IMR-90 (cell line): ENCODE results near the gene PRDM9. TPM values are rescaled to one million over a fixed set of nuclear protein-coding genes. Genes with fewer than 3 reads are reported as not detected.
"Not testable (repeated sequence)": the region's sequence is repeated elsewhere in the genome, so short reads cannot be mapped to it uniquely, and the experiment has no call there.

Experiments used
- ATAC-seq: fragments of 200-7000 bp; cut with Tn5 transposase; 2 replicates; pipeline ENCODE4 v1.9.1; 2020; ENCODE audit warnings: low read depth, mild to moderate bottlenecking, moderate library complexity
- BruUV-seq: library from RNA; stranded (reverse); fragments of 400-500 nt; replicated peaks from 2 replicates; lab custom pipeline; 2021; lab: Mats Ljungman, UMichigan
- CTCF ChIA-PET: fragments of 300-600 bp; formaldehyde crosslinking; extraction: SDS; loops from one replicate; lab custom pipeline; 2021; ENCODE audit warnings: antibody characterized with exemption; lab: Yijun Ruan, JAX
- POLR2A ChIA-PET: fragments of 300-600 bp; sonication (Branson Sonifier 250); formaldehyde crosslinking; loops from one replicate; lab custom pipeline; 2022; ENCODE audit warnings: antibody characterized with exemption; ENCODE audit not compliant: unreplicated experiment; lab: Charles Lee
- DNase-seq: peaks from one replicate; pipeline ENCODE4 v3.0.0; 2013
- H2AFZ ChIP-seq: replicated peaks from 2 replicates; pipeline ENCODE3; 2013; ENCODE audit warnings: low read length, mild to moderate bottlenecking; ENCODE audit not compliant: poor library complexity
- H2AK5ac ChIP-seq: 2 replicates; pipeline ENCODE4 v1.6.1; 2013; ENCODE audit warnings: low read depth, low read length, inconsistent platforms
- H2AK9ac ChIP-seq: replicated peaks from 2 replicates; pipeline ENCODE3; 2013; ENCODE audit warnings: mild to moderate bottlenecking, low read depth, low read length, moderate library complexity; ENCODE audit not compliant: poor library complexity
- H2BK120ac ChIP-seq: 2 replicates; pipeline ENCODE4 v1.6.1; 2013; ENCODE audit warnings: low read depth, low read length, inconsistent platforms
- H2BK15ac ChIP-seq: 3 replicates; pipeline ENCODE4 v1.6.1; 2013; ENCODE audit warnings: low read depth, low read length, inconsistent platforms
- H2BK20ac ChIP-seq: 2 replicates; pipeline ENCODE4 v1.6.1; 2013; ENCODE audit warnings: low read depth, mild to moderate bottlenecking, inconsistent platforms, low read length, moderate library complexity
- H2BK5ac ChIP-seq: 2 replicates; pipeline ENCODE4 v1.6.1; 2013; ENCODE audit warnings: mild to moderate bottlenecking, low read depth, low read length, inconsistent platforms; ENCODE audit not compliant: poor library complexity, severe bottlenecking
- H3K14ac ChIP-seq: replicated peaks from 2 replicates; pipeline ENCODE4 v1.6.1; 2013; ENCODE audit warnings: low read depth, low read length, inconsistent platforms
- H3K18ac ChIP-seq: 2 replicates; pipeline ENCODE4 v1.6.1; 2013; ENCODE audit warnings: low read depth, low read length, control low read depth
- H3K23ac ChIP-seq: 2 replicates; pipeline ENCODE4 v1.6.1; 2013; ENCODE audit warnings: low read depth, low read length, inconsistent platforms
- H3K27ac ChIP-seq: 2 replicates; pipeline ENCODE4 v1.5.1; 2013; ENCODE audit warnings: mild to moderate bottlenecking, control low read depth, low read length; ENCODE audit not compliant: insufficient read depth
- H3K27me3 ChIP-seq: 2 replicates; pipeline ENCODE4 v1.6.1; 2013; ENCODE audit warnings: low read length; ENCODE audit not compliant: control insufficient read depth, insufficient read depth
- H3K36me3 ChIP-seq: 2 replicates; pipeline ENCODE4 v1.6.1; 2013; ENCODE audit warnings: low read length, mixed read lengths; ENCODE audit not compliant: control insufficient read depth, insufficient read depth
- H3K4ac ChIP-seq: 2 replicates; pipeline ENCODE4 v1.6.1; 2013; ENCODE audit warnings: low read depth, low read length, inconsistent platforms
- H3K4me1 ChIP-seq: 2 replicates; pipeline ENCODE4 v1.6.1; 2013; ENCODE audit warnings: low read length, mixed read lengths; ENCODE audit not compliant: control insufficient read depth, insufficient read depth
- H3K4me2 ChIP-seq: 2 replicates; pipeline ENCODE4 v1.6.1; 2013; ENCODE audit warnings: low read depth, mild to moderate bottlenecking, control low read depth, low read length, moderate library complexity
- H3K4me3 ChIP-seq: 2 replicates; pipeline ENCODE4 v1.5.1; 2013; ENCODE audit warnings: low read depth, mild to moderate bottlenecking, control low read depth, low read length, moderate library complexity; ENCODE audit not compliant: insufficient read depth
- H3K56ac ChIP-seq: 2 replicates; pipeline ENCODE4 v1.6.1; 2013; ENCODE audit warnings: low read length, inconsistent platforms; ENCODE audit not compliant: insufficient read depth; ENCODE audit errors: extremely low read depth
- H3K79me1 ChIP-seq, 2 experiments: 2 replicates each; pipeline ENCODE4 v1.6.1; 2013; ENCODE audit warnings: low read length in 2 of 2, inconsistent platforms in 1 of 2, low read depth in 1 of 2
- H3K9ac ChIP-seq: 2 replicates; pipeline ENCODE4 v1.6.1; 2013; ENCODE audit warnings: low read depth, low read length, control low read depth
- H3K9me1 ChIP-seq: 2 replicates; pipeline ENCODE4 v1.6.1; 2013; ENCODE audit warnings: low read length, inconsistent platforms; ENCODE audit not compliant: insufficient read depth
- H3K9me3 ChIP-seq: 2 replicates; pipeline ENCODE4 v1.6.1; 2013; ENCODE audit warnings: low read length; ENCODE audit not compliant: control insufficient read depth, insufficient read depth
- H4K20me1 ChIP-seq: 2 replicates; pipeline ENCODE4 v1.6.1; 2013; ENCODE audit warnings: low read length, inconsistent platforms; ENCODE audit not compliant: insufficient read depth
- H4K5ac ChIP-seq: 2 replicates; pipeline ENCODE4 v1.6.1; 2013; ENCODE audit warnings: mild to moderate bottlenecking, low read depth, low read length, control low read depth
- H4K8ac ChIP-seq, 2 experiments: 2 replicates each; pipeline ENCODE4 v1.6.1; 2013; ENCODE audit warnings: low read depth in 2 of 2, low read length in 2 of 2, control low read depth in 1 of 2, inconsistent platforms in 1 of 2
- H4K91ac ChIP-seq: 2 replicates; pipeline ENCODE4 v1.6.1; 2013; ENCODE audit warnings: low read depth, low read length, inconsistent platforms; ENCODE audit not compliant: insufficient read depth
- WGBS, 2 experiments: methylation state at CpG; one replicate each; pipeline versions ENCODE4 v1.1.5 to v1.1.7; 2013; ENCODE audit warnings: missing lambda C conversion rate in 2 of 2; ENCODE audit not compliant: insufficient read length in 1 of 2; ENCODE audit errors: extremely low coverage in 2 of 2; 5-methylcytosine and 5-hydroxymethylcytosine counted together
- dilution Hi-C: fragments of 300-500 bp; cut with HindIII; formaldehyde crosslinking; loops from one replicate; pipeline ENCODE4 v1.14.3; 2018; ENCODE audit warnings: low sequenced_read_pairs; ENCODE audit not compliant: unreplicated experiment
- in situ Hi-C: fragments of 300-500 bp; cut with MboI; formaldehyde crosslinking; loops from 3 replicates; pipeline ENCODE4 v1.14.3; 2019; ENCODE audit warnings: low sequenced_read_pairs, inconsistent platforms, mixed read lengths
- intact Hi-C: fragments of 100-400 bp; cut with micrococcal nuclease; formaldehyde crosslinking; loops from 2 replicates; pipeline ENCODE4 v1.10.0; 2022
- polyA plus RNA-seq, 3 experiments: library from polyadenylated mRNA; depleted of rRNA; stranded (reverse); fragments of >200 nt; gene quantifications; 2 replicates each; pipeline ENCODE4 v1.2.3, GENCODE V29; 2012; ENCODE audit warnings: low replicate concordance in 1 of 3
- total RNA-seq: library from RNA; depleted of rRNA; stranded (reverse); fragments of >200 nt; gene quantifications from 2 replicates; pipeline ENCODE4 v1.2.3, GENCODE V29; 2012

The PRDM9 gene
- total and polyA plus RNA-seq, 2 of the 4 experiments (the other 2 are of a cell fraction) = not detected

- H2BK20ac ChIP-seq, H2AK5ac ChIP-seq, H3K4me2 ChIP-seq, H4K91ac ChIP-seq, POLR2A ChIA-PET, H2BK15ac ChIP-seq, H2BK5ac ChIP-seq, H3K27ac ChIP-seq, ATAC-seq, H2AK9ac ChIP-seq, H3K4ac ChIP-seq, H3K18ac ChIP-seq, H2BK120ac ChIP-seq, H3K79me1 ChIP-seq, H3K4me3 ChIP-seq, DNase-seq, H3K9me3 ChIP-seq, H3K9ac ChIP-seq, dilution Hi-C loops, intact Hi-C loops, H3K4me1 ChIP-seq, H4K8ac ChIP-seq, H3K36me3 ChIP-seq, H2AFZ ChIP-seq, in situ Hi-C loops, H4K20me1 ChIP-seq, H3K23ac ChIP-seq, H4K5ac ChIP-seq, H3K56ac ChIP-seq, H3K14ac ChIP-seq, H3K9me1 ChIP-seq, H3K27me3 ChIP-seq, BruUV-seq, CTCF ChIA-PET: not testable (repeated sequence)
- no CpG with 5 or more reads among the region's 2 CpGs for WGBS, 2 experiments
Measured at GRCh38 chr5:23486227-23486626, 21.2 kb upstream of the PRDM9 start.
